Measurements from ENCODE around the gene MYH11.
A peak's percentile ranks its signal among the peaks of the same experiment; 100 is the strongest.

Gene MYH11

GRCh38 chr16:15782573-15783365, 74.1 kb downstream of the MYH11 start:
- POLR2A ChIA-PET, result interaction anchor here (1.3 kb wide), 1 partner anchor 106 kb away, joined by 3 read pairs; the partner anchor contains the start of gene CEP20
- no peak for TF ChIP-seq ARNT (IDR thresholded peaks at IDR 0.05)
- TF ChIP-seq CTBP1 (IDR thresholded peaks at IDR 0.05; ENCODE audit: borderline replicate concordance), result no peak
- TF ChIP-seq PKNOX1 (IDR thresholded peaks at IDR 0.05), result peak; percentile 41; the same call in 1 of the 2 replicates
- CTCF ChIA-PET, result interaction anchor here (0.6 to 1.0 kb wide), 2 partner anchors 28 to 40 kb away, joined by 3 to 4 read pairs; no protein-coding TSS in a partner anchor
- DNase-seq (ENCODE audit: extremely low spot score), result no peak

GRCh38 chr16:15781650-15782049, 75.2 kb downstream of the MYH11 start:
- no peak for DNase-seq (ENCODE audit: extremely low spot score)
- POLR2A ChIA-PET, result no interaction called here
- TF ChIP-seq SUZ12 (IDR thresholded peaks at IDR 0.05) (no peak), CTBP1 (IDR thresholded peaks at IDR 0.05; ENCODE audit: borderline replicate concordance) (no peak), BHLHE40 (IDR thresholded peaks at IDR 0.05; ENCODE audit: borderline replicate concordance) (no peak), ARNT (IDR thresholded peaks at IDR 0.05) (no peak), ELF4 (IDR thresholded peaks at IDR 0.05) (no peak), L3MBTL2 (conservative IDR thresholded peaks at IDR 0.05) (no peak), PKNOX1 (IDR thresholded peaks at IDR 0.05) (no peak), SP1 (IDR thresholded peaks at IDR 0.05) (no peak), HDGF (IDR thresholded peaks at IDR 0.05; ENCODE audit: borderline replicate concordance) (no peak), TARDBP (IDR thresholded peaks at IDR 0.05) (no peak), ZNF384 (IDR thresholded peaks at IDR 0.05) (no peak), FOXM1 (IDR thresholded peaks at IDR 0.05; ENCODE audit: borderline replicate concordance) (no peak), NFRKB (IDR thresholded peaks at IDR 0.05) (no peak), LEF1 (IDR thresholded peaks at IDR 0.05; ENCODE audit: borderline replicate concordance) (no peak), FOXA1 (IDR thresholded peaks at IDR 0.05) (no peak)
- CTCF ChIA-PET, result interaction anchor here (0.6 kb wide), 1 partner anchor 41 kb away, joined by 4 read pairs; no protein-coding TSS in a partner anchor

GRCh38 chr16:15780805-15781204, 76.0 kb downstream of the MYH11 start:
- ChIA-PET CTCF (no interaction called here), POLR2A (no interaction called here)
- TF ChIP-seq ELF4 (IDR thresholded peaks at IDR 0.05), result no peak
- TF ChIP-seq ARNT (IDR thresholded peaks at IDR 0.05), result no peak
- TF ChIP-seq FOXA1 (IDR thresholded peaks at IDR 0.05), result no peak
- TF ChIP-seq FOXM1 (IDR thresholded peaks at IDR 0.05; ENCODE audit: borderline replicate concordance), result no peak
- no peak for TF ChIP-seq SUZ12 (IDR thresholded peaks at IDR 0.05)
- no peak for TF ChIP-seq FOXK2 (IDR thresholded peaks at IDR 0.05)
- no peak for TF ChIP-seq TARDBP (IDR thresholded peaks at IDR 0.05)
- TF ChIP-seq BHLHE40 (IDR thresholded peaks at IDR 0.05; ENCODE audit: borderline replicate concordance), result no peak
- TF ChIP-seq SP1 (IDR thresholded peaks at IDR 0.05), result no peak
- no peak for TF ChIP-seq HDGF (IDR thresholded peaks at IDR 0.05; ENCODE audit: borderline replicate concordance)
- DNase-seq (ENCODE audit: extremely low spot score), result no peak

- no peak for TF ChIP-seq L3MBTL2 (conservative IDR thresholded peaks at IDR 0.05)
- TF ChIP-seq CTBP1 (IDR thresholded peaks at IDR 0.05; ENCODE audit: borderline replicate concordance), result no peak
- TF ChIP-seq HDGF (IDR thresholded peaks at IDR 0.05; ENCODE audit: borderline replicate concordance), result no peak
- TF ChIP-seq SUZ12 (IDR thresholded peaks at IDR 0.05), result no peak
- no peak for TF ChIP-seq PKNOX1 (IDR thresholded peaks at IDR 0.05)
- no peak for TF ChIP-seq SP1 (IDR thresholded peaks at IDR 0.05)
- no peak for TF ChIP-seq NFRKB (IDR thresholded peaks at IDR 0.05)
- no peak for TF ChIP-seq ELF4 (IDR thresholded peaks at IDR 0.05)
- TF ChIP-seq ZNF384 (IDR thresholded peaks at IDR 0.05), result no peak
- TF ChIP-seq BHLHE40 (IDR thresholded peaks at IDR 0.05; ENCODE audit: borderline replicate concordance), result no peak
- no peak for TF ChIP-seq LEF1 (IDR thresholded peaks at IDR 0.05; ENCODE audit: borderline replicate concordance)
- no peak for TF ChIP-seq ARNT (IDR thresholded peaks at IDR 0.05)
- TF ChIP-seq TARDBP (IDR thresholded peaks at IDR 0.05), result no peak
- TF ChIP-seq FOXM1 (IDR thresholded peaks at IDR 0.05; ENCODE audit: borderline replicate concordance), result no peak
- no peak for TF ChIP-seq FOXA1 (IDR thresholded peaks at IDR 0.05)
- no peak for DNase-seq (ENCODE audit: extremely low spot score)
- ChIA-PET POLR2A (no interaction called here), CTCF (no interaction called here)
Observed at GRCh38 chr16:15779664-15780351, 77.0 kb downstream of the MYH11 start.

GRCh38 chr16:15778999-15779614, 77.7 kb downstream of the MYH11 start:
- no peak for TF ChIP-seq BHLHE40 (IDR thresholded peaks at IDR 0.05; ENCODE audit: borderline replicate concordance)
- DNase-seq (ENCODE audit: extremely low spot score), result no peak
- POLR2A ChIA-PET, result no interaction called here
- CTCF ChIA-PET, result no interaction called here

Data from HEK293T (cell line).